Measurements from ENCODE around the gene HERPUD2. TPM values are rescaled to one million over a fixed set of nuclear protein-coding genes. Genes with fewer than 3 reads are reported as not detected.

The HERPUD2 gene
- total and polyA plus RNA-seq, 2 of the 8 experiments (the other 6 are each of a cell fraction or from before 2014, with no cell fraction given): 18.3 to 27.3 TPM

DNA sequence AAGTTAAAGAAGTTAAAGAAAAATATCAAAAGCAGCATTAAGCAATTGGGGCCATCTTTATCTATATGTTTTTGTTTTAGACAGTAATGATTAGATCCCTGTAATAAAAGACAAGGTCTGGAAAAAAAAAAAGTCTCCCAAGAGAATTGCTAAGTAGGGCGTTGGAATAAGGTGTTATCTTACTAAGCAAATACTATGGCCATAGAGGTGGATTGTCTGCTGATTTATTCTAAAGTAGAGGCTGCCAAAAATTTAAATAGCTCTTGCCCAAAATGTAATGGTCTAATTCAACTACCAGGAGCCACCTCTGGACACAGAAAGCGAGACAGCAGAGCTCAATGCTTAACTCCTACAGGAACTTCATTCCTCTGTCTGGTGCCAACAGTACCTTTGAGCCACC, 71.6 kb downstream of the HERPUD2 start:
- Histone ChIP-seq H3K23me2 (ENCODE audit: low read depth, low read length) (no peaks in the 10 kb centered on the region; the same call in 1 of the 2 replicates), H3K56ac (replicated peaks; ENCODE audit: insufficient read length, low read depth, low read length) (no peak overlapping the region), H3K79me1 (ENCODE audit: low read depth, low read length) (no peaks in the 10 kb centered on the region), H3K23ac (ENCODE audit: insufficient read length) (no peak overlapping the region), H2BK5ac (ENCODE audit: low read depth, low read length) (no peak overlapping the region), H2AK5ac (ENCODE audit: low read depth, low read length) (no peak overlapping the region), H3K79me2 (ENCODE audit: control insufficient read depth in 1 of 2, insufficient read depth in 2 of 2, low read length in 2 of 2) (no peaks in the 10 kb centered on the region), H2BK12ac (ENCODE audit: low read depth, low read length) (no peak overlapping the region), H2BK20ac (ENCODE audit: low read length) (no peak overlapping the region), H3K18ac (ENCODE audit: extremely low read depth, low read length) (no peak overlapping the region), H4K5ac (ENCODE audit: insufficient read length, low read depth, low read length) (no peak overlapping the region), H3K14ac (ENCODE audit: insufficient read length) (no peak overlapping the region), H2BK15ac (ENCODE audit: low read length) (no peak overlapping the region), H3K36me3 (ENCODE audit: control insufficient read depth in 2 of 4, insufficient read depth in 4 of 4, low read length in 3 of 4) (no peaks in the 10 kb centered on the region), H3K27me3 (replicated peaks in 1 of 4; ENCODE audit: control insufficient read depth in 3 of 4, extremely low read depth in 1 of 4, insufficient read depth in 3 of 4, low read length in 3 of 4) (no peaks in the 10 kb centered on the region), H4K8ac (ENCODE audit: extremely low read depth, insufficient read depth, low read length) (no peak overlapping the region), H4K91ac (replicated peaks; ENCODE audit: insufficient read length, low read length) (no peak overlapping the region), H4K20me1 (replicated peaks in 1 of 2; ENCODE audit: control insufficient read depth in 1 of 2, insufficient read depth in 2 of 2, low read length in 2 of 2) (no peaks in the 10 kb centered on the region), H3K4me2 (ENCODE audit: insufficient read depth in 1 of 2, low read depth in 2 of 2, low read length in 2 of 2) (no peak overlapping the region), H3K9ac (replicated peaks in 1 of 4; ENCODE audit: extremely low read depth in 1 of 4, low read depth in 3 of 4, low read length in 3 of 4) (no peak overlapping the region), H2AFZ (ENCODE audit: low read length) (no peak overlapping the region), H3K4me1 (replicated peaks in 1 of 4; ENCODE audit: control insufficient read depth in 3 of 4, insufficient read depth in 4 of 4, low read length in 3 of 4) (peaks cover 0 to 2% (median 0%) of the 10 kb centered on the region in 4 experiments; a peak in 3 of 7 replicates), H3K9me3 (ENCODE audit: insufficient read depth in 2 of 2, low read depth in 1 of 2, low read length in 1 of 2) (no peaks in the 10 kb centered on the region), H3K27ac (ENCODE audit: low read depth, low read length) (no peak overlapping the region), H3K4ac (replicated peaks; ENCODE audit: insufficient read length, low read depth, low read length) (no peak overlapping the region), H3K4me3 (ENCODE audit: extremely low read depth in 1 of 4, insufficient read depth in 2 of 4, low read depth in 3 of 4, low read length in 4 of 4) (no peak overlapping the region), H2BK120ac (replicated peaks; ENCODE audit: low read depth, low read length) (no peak overlapping the region)
- DNase-seq (ENCODE audit: low read depth in 1 of 2, low spot score in 2 of 2) (no peak), FAIRE-seq (no peak)
- ChIA-PET POLR2A (ENCODE audit: partially characterized antibody) (no interaction called here), CTCF (ENCODE audit: partially characterized antibody) (interaction anchor here (0.6 to 3.0 kb wide), 36 partner anchors 10 to 568 kb away, joined by 3 to 46 read pairs (median 5); no protein-coding TSS in a partner anchor)
- no peak for TF ChIP-seq EGR1 (IDR thresholded peaks at IDR 0.05; ENCODE audit: borderline replicate concordance, low read depth, low read length)
- TF ChIP-seq EP300 (IDR thresholded peaks at IDR 0.05; ENCODE audit: borderline replicate concordance in 1 of 2, low read depth in 2 of 2, low read length in 2 of 2): no peak
- no peak for TF ChIP-seq TEAD4 (IDR thresholded peaks at IDR 0.05; ENCODE audit: low read depth, low read length)
- no peak for TF ChIP-seq BACH1 (IDR thresholded peaks at IDR 0.05; ENCODE audit: low read length)
- no peak for TF ChIP-seq TAF7 (optimal IDR thresholded peaks at IDR 0.05; ENCODE audit: borderline replicate concordance, low read depth, low read length)
- TF ChIP-seq, protein P1, sequence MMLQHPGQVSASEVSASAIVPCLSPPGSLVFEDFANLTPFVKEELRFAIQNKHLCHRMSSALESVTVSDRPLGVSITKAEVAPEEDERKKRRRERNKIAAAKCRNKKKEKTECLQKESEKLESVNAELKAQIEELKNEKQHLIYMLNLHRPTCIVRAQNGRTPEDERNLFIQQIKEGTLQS (IDR thresholded peaks at IDR 0.05; ENCODE audit: insufficient read depth, low read depth, low read length): no peak
- TF ChIP-seq RBBP5 (IDR thresholded peaks at IDR 0.05; ENCODE audit: borderline replicate concordance, low read depth, low read length): no peak
- TF ChIP-seq BCL11A (IDR thresholded peaks at IDR 0.05; ENCODE audit: low read depth in 2 of 2, low read length in 2 of 2): no peak
- no peak for TF ChIP-seq POLR2A (IDR thresholded peaks at IDR 0.05; ENCODE audit: control extremely low read depth in 1 of 2, low read depth in 2 of 2, low read length in 2 of 2)
- TF ChIP-seq ZNF274 (IDR thresholded peaks at IDR 0.05; ENCODE audit: borderline replicate concordance, extremely low read depth, low read length): no peak
- 73% methylated on average over 2 of the region's 2 CpGs; no CpG with 5 or more reads in 1 of the 2 experiments for WGBS, 2 experiments (ENCODE audit: extremely low coverage in 1 of 2, insufficient coverage in 1 of 2, insufficient read length in 1 of 2, insufficient replicate concordance in 2 of 2, low coverage in 1 of 2, low lambda C conversion rate in 2 of 2, missing lambda C conversion rate in 1 of 2)

Measured in H1 (cell line).